GM23248 (cell line): ENCODE results near the gene POLRMT.

Source experiments
- EZH2 ChIP-seq: fragments of 200-600 bp; sonication (generic); IDR thresholded peaks from 2 replicates; pipeline ENCODE4 v1.6.1; 2018; ENCODE audit warnings: antibody characterized with exemption, mild to moderate bottlenecking; ENCODE audit not compliant: insufficient read depth, poor library complexity, severe bottlenecking
- EZH2phosphoT487 ChIP-seq: fragments of 200-600 bp; sonication (generic); IDR thresholded peaks from 2 replicates; pipeline ENCODE4 v1.6.1; 2018; ENCODE audit warnings: antibody characterized with exemption, moderate library complexity, mild to moderate bottlenecking, low read depth; ENCODE audit not compliant: insufficient read depth

GRCh38 chr19:570937-571565 is 62.3 kb downstream of the POLRMT start:
- TF ChIP-seq EZH2phosphoT487 (no peak), EZH2 (no peak)
